HepG2 (cell line): ENCODE data around the gene DNAJB12. TPM values are rescaled to one million over a fixed set of nuclear protein-coding genes. Genes with fewer than 3 reads are reported as not detected.

Source experiments
- AHR ChIP-seq: IDR thresholded peaks from 2 replicates; pipeline ENCODE4 v1.6.1; 2018; ENCODE audit warnings: missing genetic modification reagents, missing compliant biosample characterization
- DMAP1 ChIP-seq: IDR thresholded peaks from 2 replicates; pipeline ENCODE4 v1.6.1; 2016
- EED ChIP-seq: sonication (generic); formaldehyde crosslinking; IDR thresholded peaks from 2 replicates; pipeline ENCODE4 v1.5.0; 2020; ENCODE audit warnings: mild to moderate bottlenecking, missing genetic modification reagents
- GTF3A ChIP-seq: sonication (generic); formaldehyde crosslinking; conservative IDR thresholded peaks from 2 replicates; pipeline ENCODE4 v1.4.0; 2020; ENCODE audit warnings: mild to moderate bottlenecking, missing genetic modification reagents
- KLF13 ChIP-seq: sonication (generic); formaldehyde crosslinking; IDR thresholded peaks from 2 replicates; pipeline ENCODE4 v1.4.0; 2020; ENCODE audit warnings: mild to moderate bottlenecking, missing genetic modification reagents
- PBX3 ChIP-seq: sonication (generic); formaldehyde crosslinking; IDR thresholded peaks from 2 replicates; pipeline ENCODE4 v1.8.1; 2023; ENCODE audit warnings: missing genetic modification reagents, inconsistent platforms, borderline replicate concordance
- SATB2 ChIP-seq: sonication (generic); formaldehyde crosslinking; IDR thresholded peaks from 2 replicates; pipeline ENCODE4 v1.5.0; 2020; ENCODE audit warnings: missing genetic modification reagents
- SMYD3 ChIP-seq: sonication (generic); formaldehyde crosslinking; IDR thresholded peaks from 2 replicates; pipeline ENCODE4 v1.8.1; 2023; ENCODE audit warnings: mild to moderate bottlenecking, missing genetic modification reagents
- TAF1 ChIP-seq: sonication (generic); formaldehyde crosslinking; IDR thresholded peaks from 2 replicates; pipeline ENCODE4 v1.4.0; 2020; ENCODE audit warnings: missing genetic modification reagents
- TFDP1 ChIP-seq: IDR thresholded peaks from 2 replicates; pipeline ENCODE4 v1.6.1; 2016; ENCODE audit warnings: missing compliant biosample characterization, missing genetic modification reagents, borderline replicate concordance
- TRIM24 ChIP-seq: sonication (generic); formaldehyde crosslinking; IDR thresholded peaks from 2 replicates; pipeline ENCODE4 v1.8.0; 2022; ENCODE audit warnings: mild to moderate bottlenecking, missing genetic modification reagents
- ZNF224 ChIP-seq: sonication (generic); formaldehyde crosslinking; IDR thresholded peaks from 2 replicates; pipeline ENCODE4 v1.5.0; 2020; ENCODE audit warnings: mild to moderate bottlenecking, missing genetic modification reagents
- ZNF367 ChIP-seq: sonication (generic); formaldehyde crosslinking; IDR thresholded peaks from 2 replicates; pipeline ENCODE4 v1.4.0; 2020; ENCODE audit warnings: missing genetic modification reagents, borderline replicate concordance
- ZNF446 ChIP-seq: sonication (generic); formaldehyde crosslinking; IDR thresholded peaks from 2 replicates; pipeline ENCODE4 v1.5.0; 2020; ENCODE audit warnings: mild to moderate bottlenecking, missing genetic modification reagents
- ZNF598 ChIP-seq: sonication (generic); formaldehyde crosslinking; IDR thresholded peaks from 2 replicates; pipeline ENCODE4 v1.5.1; 2020; ENCODE audit warnings: mild to moderate bottlenecking, missing genetic modification reagents, borderline replicate concordance
- ZNF609 ChIP-seq: sonication (generic); formaldehyde crosslinking; IDR thresholded peaks from 2 replicates; pipeline ENCODE4 v1.4.0; 2020; ENCODE audit warnings: mild to moderate bottlenecking, missing genetic modification reagents, borderline replicate concordance
- ZNF687 ChIP-seq: sonication (generic); formaldehyde crosslinking; IDR thresholded peaks from 2 replicates; pipeline ENCODE4 v1.5.1; 2020; ENCODE audit warnings: mild to moderate bottlenecking, missing genetic modification reagents, moderate library complexity
- ZNF691 ChIP-seq: sonication (generic); formaldehyde crosslinking; IDR thresholded peaks from 2 replicates; pipeline ENCODE4 v1.4.0; 2020; ENCODE audit warnings: missing genetic modification reagents, low read depth, mild to moderate bottlenecking, borderline replicate concordance
- polyA plus RNA-seq, 8 experiments: library from polyadenylated mRNA; depleted of rRNA in 3 of 8; stranded (reverse) in 7 of 8; unstranded in 1 of 8; fragments of >200 nt; fragmentation: Illumina TruSeq in 4 of 8; extraction: Trizol in 4 of 8; gene quantifications; 2 replicates each; pipeline versions ENCODE4 v1.2.1 to v1.2.3, GENCODE V29; 2011 to 2016; ENCODE audit warnings: low read depth in 4 of 8, missing spikeins in 1 of 8, mixed read lengths in 1 of 8; ENCODE audit not compliant: insufficient read depth in 1 of 8
- total RNA-seq, 5 experiments: library from RNA; depleted of rRNA; stranded (reverse); fragments of >200 nt; fragmentation: Illumina TruSeq; extraction: Trizol; gene quantifications; 2 replicates each; pipeline ENCODE4 v1.2.3, GENCODE V29; 2016; ENCODE audit warnings: low read depth in 1 of 5

The DNAJB12 gene
- total and polyA plus RNA-seq, 2 of the 13 experiments (the other 11 are each of a cell fraction or from before 2014, with no cell fraction given) = 10.8 to 18.2 TPM

- TF ChIP-seq ZNF687 (CRISPR knock-in tag) = peak; percentile 99
- TF ChIP-seq TFDP1 = peak; percentile 73; the same call in 1 of the 2 replicates
- peak; percentile 77; the same call in 1 of the 2 replicates for TF ChIP-seq DMAP1 (CRISPR knock-in tag)
- peak; percentile 28; the same call in 1 of the 2 replicates for TF ChIP-seq ZNF691
- TF ChIP-seq KLF13 = no peak
- TF ChIP-seq ZNF446 (CRISPR knock-in tag) = no peak
- no peak for TF ChIP-seq TRIM24 (CRISPR knock-in tag)
- TF ChIP-seq ZNF598 (CRISPR knock-in tag) = no peak
- TF ChIP-seq EED (CRISPR knock-in tag) = no peak
- TF ChIP-seq ZNF609 (CRISPR knock-in tag) = peak; percentile 79; the same call in 1 of the 2 replicates
- no peak for TF ChIP-seq PBX3 (CRISPR knock-in tag)
- TF ChIP-seq SMYD3 = no peak
- peak; percentile 8; the same call in 1 of the 2 replicates for TF ChIP-seq TAF1
- 0 out of 2 replicates have a peak, but pooled peaks have one; percentile 37 for TF ChIP-seq GTF3A (CRISPR knock-in tag)
- no peak for TF ChIP-seq ZNF224
- no peak for TF ChIP-seq ZNF367 (CRISPR knock-in tag)
- no peak for TF ChIP-seq AHR
- no peak for TF ChIP-seq SATB2 (CRISPR knock-in tag)
Observed at GRCh38 chr10:72334825-72335393, 19.8 kb downstream of the DNAJB12 start (continued).
